IMR-90 (cell line): Measurements from ENCODE around the gene WASL.

ENCODE experiments used
- CEBPB ChIP-seq: IDR thresholded peaks from 2 replicates; pipeline ENCODE4 v1.6.1; 2012; ENCODE audit warnings: low read depth, low read length, improper control_type of control experiment
- POLR2A ChIP-seq: IDR thresholded peaks from 2 replicates; pipeline ENCODE4 v1.6.1; 2012; ENCODE audit warnings: mild to moderate bottlenecking, low read depth, low read length
- TF ChIP-seq, protein P1 (sequence below): conservative IDR thresholded peaks from 2 replicates; pipeline ENCODE4 v1.5.1; 2012; ENCODE audit warnings: mild to moderate bottlenecking, low read depth, low read length, improper control_type of control experiment
- TF ChIP-seq, protein P2 (sequence below): fragments of 150-350 bp; IDR thresholded peaks from 2 replicates; pipeline ENCODE4 v1.6.1; 2016; ENCODE audit warnings: low read depth, mild to moderate bottlenecking, low read length, moderate library complexity, borderline replicate concordance

DNA sequence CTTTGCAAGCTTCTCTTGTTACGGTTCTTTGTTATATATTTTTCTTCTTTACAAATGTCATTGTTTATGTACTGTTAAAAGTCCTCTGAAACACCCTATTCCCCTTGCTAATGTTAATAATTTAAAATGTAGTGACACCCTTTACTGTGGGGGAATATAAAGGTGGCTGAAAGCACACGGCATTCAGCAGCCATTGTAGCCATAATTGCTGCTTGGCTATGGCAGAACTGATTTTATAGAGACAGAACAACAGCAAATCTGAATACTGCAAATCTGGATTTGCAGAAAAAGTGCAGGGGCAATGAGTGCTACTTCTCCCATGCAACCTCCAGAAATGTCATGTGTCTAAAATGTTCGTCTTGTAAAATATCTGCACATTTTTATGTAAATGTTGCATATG lies 3.7 kb upstream of the WASL start:
- TF ChIP-seq CEBPB (no peak), POLR2A (no peak)
- TF ChIP-seq, protein P1, sequence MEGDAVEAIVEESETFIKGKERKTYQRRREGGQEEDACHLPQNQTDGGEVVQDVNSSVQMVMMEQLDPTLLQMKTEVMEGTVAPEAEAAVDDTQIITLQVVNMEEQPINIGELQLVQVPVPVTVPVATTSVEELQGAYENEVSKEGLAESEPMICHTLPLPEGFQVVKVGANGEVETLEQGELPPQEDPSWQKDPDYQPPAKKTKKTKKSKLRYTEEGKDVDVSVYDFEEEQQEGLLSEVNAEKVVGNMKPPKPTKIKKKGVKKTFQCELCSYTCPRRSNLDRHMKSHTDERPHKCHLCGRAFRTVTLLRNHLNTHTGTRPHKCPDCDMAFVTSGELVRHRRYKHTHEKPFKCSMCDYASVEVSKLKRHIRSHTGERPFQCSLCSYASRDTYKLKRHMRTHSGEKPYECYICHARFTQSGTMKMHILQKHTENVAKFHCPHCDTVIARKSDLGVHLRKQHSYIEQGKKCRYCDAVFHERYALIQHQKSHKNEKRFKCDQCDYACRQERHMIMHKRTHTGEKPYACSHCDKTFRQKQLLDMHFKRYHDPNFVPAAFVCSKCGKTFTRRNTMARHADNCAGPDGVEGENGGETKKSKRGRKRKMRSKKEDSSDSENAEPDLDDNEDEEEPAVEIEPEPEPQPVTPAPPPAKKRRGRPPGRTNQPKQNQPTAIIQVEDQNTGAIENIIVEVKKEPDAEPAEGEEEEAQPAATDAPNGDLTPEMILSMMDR, result no peak
- TF ChIP-seq, protein P2, sequence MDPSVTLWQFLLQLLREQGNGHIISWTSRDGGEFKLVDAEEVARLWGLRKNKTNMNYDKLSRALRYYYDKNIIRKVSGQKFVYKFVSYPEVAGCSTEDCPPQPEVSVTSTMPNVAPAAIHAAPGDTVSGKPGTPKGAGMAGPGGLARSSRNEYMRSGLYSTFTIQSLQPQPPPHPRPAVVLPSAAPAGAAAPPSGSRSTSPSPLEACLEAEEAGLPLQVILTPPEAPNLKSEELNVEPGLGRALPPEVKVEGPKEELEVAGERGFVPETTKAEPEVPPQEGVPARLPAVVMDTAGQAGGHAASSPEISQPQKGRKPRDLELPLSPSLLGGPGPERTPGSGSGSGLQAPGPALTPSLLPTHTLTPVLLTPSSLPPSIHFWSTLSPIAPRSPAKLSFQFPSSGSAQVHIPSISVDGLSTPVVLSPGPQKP, result no peak
